HK-2 (cell line): ENCODE results near the gene FCGR2B.
"Not testable (repeated sequence)": the region's sequence is repeated elsewhere in the genome, so short reads cannot be mapped to it uniquely, and the experiment has no call there.

ENCODE experiments used
- DNase-seq: peaks from one replicate; pipeline ENCODE4 v3.0.0-alpha.2; 2018; ENCODE audit not compliant: unreplicated experiment

FCGR2B gene

GRCh38 chr1:161647507-161648360 is 15.2 kb upstream of the FCGR2B start:
- not testable (repeated sequence) for DNase-seq

- not testable (repeated sequence) for DNase-seq
Measured at GRCh38 chr1:161653541-161653940, 9.4 kb upstream of the FCGR2B start.

- DNase-seq = not testable (repeated sequence)
Measured at GRCh38 chr1:161653971-161654370, 9.0 kb upstream of the FCGR2B start.

- DNase-seq = not testable (repeated sequence)
Measured at GRCh38 chr1:161658524-161658923, 4.4 kb upstream of the FCGR2B start.

GRCh38 chr1:161661660-161662311 is 1.2 kb upstream of the FCGR2B start:
- DNase-seq = not testable (repeated sequence)

GRCh38 chr1:161663569-161663968 is 626 bp downstream of the FCGR2B start:
- not testable (repeated sequence) for DNase-seq

GRCh38 chr1:161664689-161665088 is 1.7 kb downstream of the FCGR2B start:
- DNase-seq = not testable (repeated sequence)

- DNase-seq = not testable (repeated sequence)
Measured at GRCh38 chr1:161671045-161672020, 8.4 kb downstream of the FCGR2B start.

GRCh38 chr1:161673437-161673836 is 10.5 kb downstream of the FCGR2B start:
- DNase-seq = not testable (repeated sequence)

GRCh38 chr1:161674447-161674846 is 11.5 kb downstream of the FCGR2B start:
- not testable (repeated sequence) for DNase-seq

GRCh38 chr1:161674908-161675307 is 12.0 kb downstream of the FCGR2B start:
- not testable (repeated sequence) for DNase-seq

GRCh38 chr1:161676441-161676840 is 13.5 kb downstream of the FCGR2B start:
- DNase-seq = no peak

- no peak for DNase-seq
Measured at GRCh38 chr1:161676958-161677689, 14.2 kb downstream of the FCGR2B start.

GRCh38 chr1:161678500-161678899 is 15.6 kb downstream of the FCGR2B start:
- DNase-seq = no peak

- no peak for DNase-seq
Measured at GRCh38 chr1:161681879-161682278, 18.9 kb downstream of the FCGR2B start.

GRCh38 chr1:161688946-161689345 is 26.0 kb downstream of the FCGR2B start:
- DNase-seq = no peak

- no peak for DNase-seq
Measured at GRCh38 chr1:161691846-161692245, 28.9 kb downstream of the FCGR2B start.

- not testable (repeated sequence) for DNase-seq
Measured at GRCh38 chr1:161693020-161693712, 30.2 kb downstream of the FCGR2B start.

GRCh38 chr1:161698302-161698701 is 35.4 kb downstream of the FCGR2B start:
- not testable (repeated sequence) for DNase-seq

- DNase-seq = peak; percentile 26
Measured at GRCh38 chr1:161702250-161702649, 39.3 kb downstream of the FCGR2B start.
